ENCODE results near the gene APC2.

DNA sequence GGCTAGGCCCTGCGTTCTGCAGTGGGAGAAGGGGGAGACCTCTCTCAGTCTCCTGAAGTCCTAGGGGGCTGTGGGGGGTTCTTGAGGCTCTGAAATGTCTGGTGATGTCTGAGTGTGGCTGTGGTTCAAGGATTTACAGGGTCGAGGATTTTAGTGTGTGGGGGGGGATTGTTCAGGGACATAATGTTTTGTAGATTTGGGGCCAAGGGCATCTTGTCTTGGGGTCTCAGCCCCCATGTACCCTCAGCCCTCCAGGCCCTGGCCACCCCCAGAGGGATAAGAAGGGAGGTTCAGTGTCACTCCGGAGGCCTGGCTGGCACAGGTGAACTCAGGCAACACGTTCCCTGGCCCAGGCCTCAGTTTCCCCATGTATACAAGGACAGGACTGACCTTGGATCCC, 2.4 kb upstream of the APC2 start:
- TF ChIP-seq, protein P1, sequence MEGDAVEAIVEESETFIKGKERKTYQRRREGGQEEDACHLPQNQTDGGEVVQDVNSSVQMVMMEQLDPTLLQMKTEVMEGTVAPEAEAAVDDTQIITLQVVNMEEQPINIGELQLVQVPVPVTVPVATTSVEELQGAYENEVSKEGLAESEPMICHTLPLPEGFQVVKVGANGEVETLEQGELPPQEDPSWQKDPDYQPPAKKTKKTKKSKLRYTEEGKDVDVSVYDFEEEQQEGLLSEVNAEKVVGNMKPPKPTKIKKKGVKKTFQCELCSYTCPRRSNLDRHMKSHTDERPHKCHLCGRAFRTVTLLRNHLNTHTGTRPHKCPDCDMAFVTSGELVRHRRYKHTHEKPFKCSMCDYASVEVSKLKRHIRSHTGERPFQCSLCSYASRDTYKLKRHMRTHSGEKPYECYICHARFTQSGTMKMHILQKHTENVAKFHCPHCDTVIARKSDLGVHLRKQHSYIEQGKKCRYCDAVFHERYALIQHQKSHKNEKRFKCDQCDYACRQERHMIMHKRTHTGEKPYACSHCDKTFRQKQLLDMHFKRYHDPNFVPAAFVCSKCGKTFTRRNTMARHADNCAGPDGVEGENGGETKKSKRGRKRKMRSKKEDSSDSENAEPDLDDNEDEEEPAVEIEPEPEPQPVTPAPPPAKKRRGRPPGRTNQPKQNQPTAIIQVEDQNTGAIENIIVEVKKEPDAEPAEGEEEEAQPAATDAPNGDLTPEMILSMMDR (IDR thresholded peaks at IDR 0.05) = no peak
- TF ChIP-seq POLR2AphosphoS5 (IDR thresholded peaks at IDR 0.05) = no peak
